ENCODE data around the gene S100PBP.
"Not testable (repeated sequence)": the region's sequence is repeated elsewhere in the genome, so short reads cannot be mapped to it uniquely, and the experiment has no call there.

Gene S100PBP

GRCh38 chr1:32901823-32902534 lies 84.5 kb downstream of the S100PBP start:
- DNase-seq: no peak

GRCh38 chr1:32902535-32902920 lies 85.1 kb downstream of the S100PBP start:
- no peak for DNase-seq

GRCh38 chr1:32903991-32904785 lies 86.7 kb downstream of the S100PBP start:
- DNase-seq: no peak

- DNase-seq: no peak
Measured at GRCh38 chr1:32904797-32905196, 87.3 kb downstream of the S100PBP start.

GRCh38 chr1:32905588-32905987 lies 88.1 kb downstream of the S100PBP start:
- not testable (repeated sequence) for DNase-seq

- DNase-seq: no peak
Measured at GRCh38 chr1:32906654-32907053, 89.2 kb downstream of the S100PBP start.

GRCh38 chr1:32907435-32907834 lies 90.0 kb downstream of the S100PBP start:
- DNase-seq: no peak
